PFSK-1 (cell line): ENCODE measurements around the gene SINHCAF.

Source experiments
- FOXP2 ChIP-seq: optimal IDR thresholded peaks from 2 replicates; pipeline ENCODE3; 2011; ENCODE audit warnings: borderline replicate concordance, control low read depth, inconsistent platforms; ENCODE audit not compliant: insufficient read depth; ENCODE audit errors: extremely low read length, extremely low read depth
- POLR2AphosphoS5 ChIP-seq: IDR thresholded peaks from 2 replicates; pipeline ENCODE4 v1.6.1; 2012; ENCODE audit warnings: low read depth, mild to moderate bottlenecking, control low read depth, low read length, moderate library complexity
- SIN3A ChIP-seq: IDR thresholded peaks from 2 replicates; pipeline ENCODE4 v1.6.1; 2012; ENCODE audit warnings: mild to moderate bottlenecking, low read length, moderate library complexity, borderline replicate concordance; ENCODE audit not compliant: insufficient read depth
- TF ChIP-seq, protein P1 (sequence below), 2 experiments: IDR thresholded peaks; 2 replicates each; pipeline versions ENCODE4 v1.6.1 to v1.8.0; 2011 to 2012; ENCODE audit warnings: low read depth in 2 of 2, low read length in 2 of 2, control low read depth in 1 of 2, inconsistent platforms in 1 of 2, mild to moderate bottlenecking in 1 of 2, moderate library complexity in 1 of 2; ENCODE audit not compliant: insufficient read depth in 1 of 2

DNA sequence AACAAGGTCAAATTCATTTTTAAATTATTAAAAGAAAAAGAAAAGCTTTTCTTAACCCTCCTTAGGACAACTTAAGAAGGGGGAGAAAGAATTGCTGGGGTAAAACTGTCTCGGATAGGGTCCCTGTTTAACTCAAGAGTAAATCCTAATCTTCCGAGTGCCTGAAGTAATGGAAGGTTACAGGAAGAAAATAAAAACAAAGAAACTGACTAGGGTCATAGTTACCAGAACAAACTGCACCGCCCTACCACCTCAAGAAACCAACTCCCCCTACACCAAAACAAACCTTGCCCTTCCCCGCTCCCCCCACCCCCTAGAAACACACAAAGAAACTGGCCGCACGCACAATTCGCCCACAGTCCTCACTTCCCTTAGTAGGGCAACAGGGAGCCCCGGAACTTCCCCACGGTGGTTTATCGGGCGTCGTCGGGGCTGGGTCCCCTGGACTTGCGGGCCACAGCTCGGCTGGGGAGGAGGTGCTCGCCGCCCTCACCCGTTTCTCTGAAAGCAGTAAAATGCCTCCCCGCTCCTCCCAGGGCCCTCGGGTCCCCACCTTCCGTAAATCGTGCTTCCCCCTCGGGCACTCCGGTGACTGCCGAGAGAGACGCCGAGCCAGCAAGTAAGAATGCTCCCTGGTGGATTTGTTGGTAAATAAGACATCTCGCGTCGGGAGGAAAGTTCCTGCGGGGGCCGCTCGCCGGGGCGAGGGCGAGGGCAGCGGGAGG, 2.4 kb downstream of the SINHCAF start:
- TF ChIP-seq POLR2AphosphoS5 = no peak
- TF ChIP-seq, protein P1, sequence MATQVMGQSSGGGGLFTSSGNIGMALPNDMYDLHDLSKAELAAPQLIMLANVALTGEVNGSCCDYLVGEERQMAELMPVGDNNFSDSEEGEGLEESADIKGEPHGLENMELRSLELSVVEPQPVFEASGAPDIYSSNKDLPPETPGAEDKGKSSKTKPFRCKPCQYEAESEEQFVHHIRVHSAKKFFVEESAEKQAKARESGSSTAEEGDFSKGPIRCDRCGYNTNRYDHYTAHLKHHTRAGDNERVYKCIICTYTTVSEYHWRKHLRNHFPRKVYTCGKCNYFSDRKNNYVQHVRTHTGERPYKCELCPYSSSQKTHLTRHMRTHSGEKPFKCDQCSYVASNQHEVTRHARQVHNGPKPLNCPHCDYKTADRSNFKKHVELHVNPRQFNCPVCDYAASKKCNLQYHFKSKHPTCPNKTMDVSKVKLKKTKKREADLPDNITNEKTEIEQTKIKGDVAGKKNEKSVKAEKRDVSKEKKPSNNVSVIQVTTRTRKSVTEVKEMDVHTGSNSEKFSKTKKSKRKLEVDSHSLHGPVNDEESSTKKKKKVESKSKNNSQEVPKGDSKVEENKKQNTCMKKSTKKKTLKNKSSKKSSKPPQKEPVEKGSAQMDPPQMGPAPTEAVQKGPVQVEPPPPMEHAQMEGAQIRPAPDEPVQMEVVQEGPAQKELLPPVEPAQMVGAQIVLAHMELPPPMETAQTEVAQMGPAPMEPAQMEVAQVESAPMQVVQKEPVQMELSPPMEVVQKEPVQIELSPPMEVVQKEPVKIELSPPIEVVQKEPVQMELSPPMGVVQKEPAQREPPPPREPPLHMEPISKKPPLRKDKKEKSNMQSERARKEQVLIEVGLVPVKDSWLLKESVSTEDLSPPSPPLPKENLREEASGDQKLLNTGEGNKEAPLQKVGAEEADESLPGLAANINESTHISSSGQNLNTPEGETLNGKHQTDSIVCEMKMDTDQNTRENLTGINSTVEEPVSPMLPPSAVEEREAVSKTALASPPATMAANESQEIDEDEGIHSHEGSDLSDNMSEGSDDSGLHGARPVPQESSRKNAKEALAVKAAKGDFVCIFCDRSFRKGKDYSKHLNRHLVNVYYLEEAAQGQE (IDR thresholded peaks at IDR 0.05; ENCODE audit: insufficient read depth in 1 of 2, low read depth in 2 of 2, low read length in 2 of 2) = no peak
- TF ChIP-seq SIN3A = peak; percentile 42; the same call in 1 of the 2 replicates
- TF ChIP-seq FOXP2 = no peak
